SU-DHL-6 (cell line): ENCODE data around the gene SURF4.

Experiments
- EZH2phosphoT487 ChIP-seq: fragments of 200-600 bp; sonication (generic), shearing (Covaris generic); conservative IDR thresholded peaks from 2 replicates; pipeline ENCODE4 v1.6.1; 2018; ENCODE audit warnings: mild to moderate bottlenecking, antibody characterized with exemption, low read length, moderate library complexity, mixed read lengths
- TF ChIP-seq, protein P1 (sequence below): fragments of 200-600 bp; sonication (generic); IDR thresholded peaks from one replicate; pipeline ENCODE4 v1.5.1; 2017; ENCODE audit warnings: antibody characterized with exemption, mild to moderate bottlenecking, low read length, moderate library complexity; ENCODE audit not compliant: insufficient read depth, poor library complexity, severe bottlenecking

DNA sequence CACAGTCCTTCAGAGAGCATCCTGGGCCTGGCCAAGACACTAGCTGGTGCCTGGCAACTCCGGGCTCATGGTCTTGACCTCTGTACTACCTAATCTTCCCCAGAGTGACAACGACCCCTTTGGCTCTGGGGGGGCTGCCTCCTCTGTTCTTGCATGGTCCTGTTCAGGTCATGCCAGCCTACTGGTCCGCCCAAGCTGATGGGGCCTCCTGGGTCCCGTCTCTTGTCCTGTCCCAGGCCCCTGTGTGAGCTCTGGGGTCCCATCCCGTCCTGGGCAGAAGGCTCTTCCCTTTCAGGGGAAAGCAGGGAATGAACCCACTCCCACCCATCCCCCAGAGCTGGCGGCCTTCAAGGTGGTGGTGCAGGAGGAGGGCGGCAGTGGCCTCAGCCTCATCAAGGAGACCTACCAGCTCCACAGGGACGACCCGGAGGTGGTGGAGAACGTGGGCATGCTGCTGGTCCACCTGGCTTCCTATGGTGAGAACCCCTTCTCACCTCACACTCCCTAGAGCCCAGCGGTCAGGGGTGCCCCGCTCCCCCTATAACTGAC is 28.7 kb upstream of the SURF4 start:
- TF ChIP-seq, protein P1, sequence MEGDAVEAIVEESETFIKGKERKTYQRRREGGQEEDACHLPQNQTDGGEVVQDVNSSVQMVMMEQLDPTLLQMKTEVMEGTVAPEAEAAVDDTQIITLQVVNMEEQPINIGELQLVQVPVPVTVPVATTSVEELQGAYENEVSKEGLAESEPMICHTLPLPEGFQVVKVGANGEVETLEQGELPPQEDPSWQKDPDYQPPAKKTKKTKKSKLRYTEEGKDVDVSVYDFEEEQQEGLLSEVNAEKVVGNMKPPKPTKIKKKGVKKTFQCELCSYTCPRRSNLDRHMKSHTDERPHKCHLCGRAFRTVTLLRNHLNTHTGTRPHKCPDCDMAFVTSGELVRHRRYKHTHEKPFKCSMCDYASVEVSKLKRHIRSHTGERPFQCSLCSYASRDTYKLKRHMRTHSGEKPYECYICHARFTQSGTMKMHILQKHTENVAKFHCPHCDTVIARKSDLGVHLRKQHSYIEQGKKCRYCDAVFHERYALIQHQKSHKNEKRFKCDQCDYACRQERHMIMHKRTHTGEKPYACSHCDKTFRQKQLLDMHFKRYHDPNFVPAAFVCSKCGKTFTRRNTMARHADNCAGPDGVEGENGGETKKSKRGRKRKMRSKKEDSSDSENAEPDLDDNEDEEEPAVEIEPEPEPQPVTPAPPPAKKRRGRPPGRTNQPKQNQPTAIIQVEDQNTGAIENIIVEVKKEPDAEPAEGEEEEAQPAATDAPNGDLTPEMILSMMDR = no peak
- TF ChIP-seq EZH2phosphoT487 = no peak
